GM12864 (cell line): ENCODE data around the gene DLGAP3.
"Not testable (repeated sequence)": the region's sequence is repeated elsewhere in the genome, so short reads cannot be mapped to it uniquely, and the experiment has no call there.

ENCODE experiments used
- DNase-seq: peaks from one replicate; pipeline ENCODE4 v3.0.0-alpha.2; 2011; ENCODE audit warnings: low read depth
- H3K4me3 ChIP-seq: 2 replicates; pipeline ENCODE4 v1.5.1; 2011; ENCODE audit warnings: mild to moderate bottlenecking, low read depth, low read length, control low read depth
- CTCF ChIP-seq: IDR thresholded peaks from 2 replicates; pipeline ENCODE4 v1.5.1; 2011; ENCODE audit warnings: low read depth, mild to moderate bottlenecking, moderate library complexity, low read length, control low read depth, inconsistent platforms; ENCODE audit errors: missing control alignments

The DLGAP3 gene

GRCh38 chr1:34975338-34975737, 45.9 kb upstream of the DLGAP3 start:
- no peak for DNase-seq
- TF ChIP-seq CTCF, result no peak
- H3K4me3 ChIP-seq, result no peak overlapping the region

GRCh38 chr1:34974626-34975025, 45.2 kb upstream of the DLGAP3 start:
- TF ChIP-seq CTCF, result no peak
- no peak overlapping the region for H3K4me3 ChIP-seq
- DNase-seq, result no peak

- no peak overlapping the region for H3K4me3 ChIP-seq
- no peak for TF ChIP-seq CTCF
- no peak for DNase-seq
Observed at GRCh38 chr1:34973326-34973725, 43.9 kb upstream of the DLGAP3 start.

- H3K4me3 ChIP-seq, result no peak overlapping the region
- TF ChIP-seq CTCF, result no peak
- no peak for DNase-seq
Observed at GRCh38 chr1:34970829-34971228, 41.4 kb upstream of the DLGAP3 start.

GRCh38 chr1:34970220-34970735, 40.8 kb upstream of the DLGAP3 start:
- DNase-seq, result no peak
- no peak for TF ChIP-seq CTCF
- no peak overlapping the region for H3K4me3 ChIP-seq

- DNase-seq, H3K4me3 ChIP-seq: not testable (repeated sequence)
Observed at GRCh38 chr1:34968297-34968696, 38.8 kb upstream of the DLGAP3 start.

GRCh38 chr1:34967672-34968071, 38.2 kb upstream of the DLGAP3 start:
- H3K4me3 ChIP-seq, DNase-seq: not testable (repeated sequence)

GRCh38 chr1:34965597-34965996, 36.1 kb upstream of the DLGAP3 start:
- no peak for DNase-seq
- no peak for TF ChIP-seq CTCF

More at GRCh38 chr1:34965597-34965996, 36.1 kb upstream of the DLGAP3 start:
- H3K4me3 ChIP-seq, result no peak overlapping the region
